NCI-H1092 treated with DMSO at 0.1 percent for 48 hours (cell line): ENCODE measurements around the gene PELI3.
A peak's percentile ranks its signal among the peaks of the same experiment; 100 is the strongest.
"Not testable (repeated sequence)": the region's sequence is repeated elsewhere in the genome, so short reads cannot be mapped to it uniquely, and the experiment has no call there.

Source experiments
- DNase-seq: peaks from one replicate; lab custom pipeline; 2025; lab: John Stamatoyannopoulos, UW

PELI3 gene

GRCh38 chr11:66466225-66467033, at the start of gene PELI3:
Gene PELI3 (plus strand): TSS chr11:66466905. CDS start chr11:66468129, 1,224 bp downstream.
- DNase-seq: peak; percentile 92

GRCh38 chr11:66417000-66417399, 49.7 kb upstream of the PELI3 start:
- DNase-seq: no peak

- peak; percentile 35 for DNase-seq
These were observed 48.3 kb upstream of the PELI3 start for GRCh38 chr11:66418168-66418985.

- no peak for DNase-seq
These were observed 47.8 kb upstream of the PELI3 start for GRCh38 chr11:66418986-66419308.

- peak; percentile 68 for DNase-seq
These were observed 46.9 kb upstream of the PELI3 start for GRCh38 chr11:66419825-66420224.

GRCh38 chr11:66420671-66421476, 45.8 kb upstream of the PELI3 start, which contains the start of gene NPAS4:
Gene NPAS4 (plus strand): TSS chr11:66421035. CDS start chr11:66421180, 145 bp downstream.
- DNase-seq: peak; percentile 90

- no peak for DNase-seq
These were observed 45.1 kb upstream of the PELI3 start for GRCh38 chr11:66421492-66422205.

- DNase-seq: no peak
These were observed 40.4 kb upstream of the PELI3 start for GRCh38 chr11:66426314-66426713.

GRCh38 chr11:66428933-66429332, 37.8 kb upstream of the PELI3 start:
- DNase-seq: no peak

- DNase-seq: peak; percentile 83
These were observed 36.6 kb upstream of the PELI3 start for GRCh38 chr11:66429983-66430602.

GRCh38 chr11:66431287-66431686, 35.4 kb upstream of the PELI3 start:
- DNase-seq: not testable (repeated sequence)

- DNase-seq: not testable (repeated sequence)
These were observed 34.8 kb upstream of the PELI3 start for GRCh38 chr11:66431871-66432329.

- DNase-seq: no peak
These were observed 34.1 kb upstream of the PELI3 start for GRCh38 chr11:66432597-66432996.

- DNase-seq: no peak
These were observed 28.7 kb upstream of the PELI3 start for GRCh38 chr11:66437979-66438503.

- peak; percentile 98 for DNase-seq
These were observed 27.9 kb upstream of the PELI3 start, which contains the start of gene MRPL11 for GRCh38 chr11:66438504-66439466. Gene MRPL11 (minus strand): TSS chr11:66438848. CDS start chr11:66438754, 94 bp downstream.

GRCh38 chr11:66440101-66440939, 26.4 kb upstream of the PELI3 start:
- not testable (repeated sequence) for DNase-seq

- not testable (repeated sequence) for DNase-seq
These were observed 25.8 kb upstream of the PELI3 start for GRCh38 chr11:66440940-66441282.

GRCh38 chr11:66443602-66444001, 23.1 kb upstream of the PELI3 start:
- no peak for DNase-seq

- DNase-seq: no peak
These were observed 19.7 kb upstream of the PELI3 start for GRCh38 chr11:66447012-66447411.
